ENCODE data around the gene TMC8.
"Not testable (repeated sequence)": the region's sequence is repeated elsewhere in the genome, so short reads cannot be mapped to it uniquely, and the experiment has no call there.

Gene TMC8

GRCh38 chr17:78130437-78131101 is at the start of gene TMC8:
TSS of gene TMC8 (plus strand) at chr17:78130771. CDS start at chr17:78131589, 818 bp downstream.
- no peak for DNase-seq

DNA sequence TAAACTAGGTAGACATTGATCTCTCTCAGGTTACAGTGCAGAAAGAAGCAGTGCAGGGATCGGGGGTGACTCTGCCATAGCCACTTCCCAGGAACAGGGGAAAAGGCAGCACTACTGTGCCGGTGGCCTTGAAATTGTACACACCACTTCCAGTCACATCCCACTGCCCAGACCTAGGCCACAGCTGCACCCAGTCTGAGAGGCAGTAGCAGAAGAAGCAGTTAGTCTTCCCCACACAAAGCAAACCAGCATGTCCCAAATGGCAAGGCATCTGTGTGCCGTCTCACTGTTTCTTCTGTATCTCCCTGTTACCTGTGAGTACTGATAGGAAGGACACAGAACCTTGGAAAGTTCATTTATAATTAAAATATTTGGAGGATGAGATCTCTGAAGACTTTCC is 49.0 kb upstream of the TMC8 start:
- DNase-seq: no peak

DNA sequence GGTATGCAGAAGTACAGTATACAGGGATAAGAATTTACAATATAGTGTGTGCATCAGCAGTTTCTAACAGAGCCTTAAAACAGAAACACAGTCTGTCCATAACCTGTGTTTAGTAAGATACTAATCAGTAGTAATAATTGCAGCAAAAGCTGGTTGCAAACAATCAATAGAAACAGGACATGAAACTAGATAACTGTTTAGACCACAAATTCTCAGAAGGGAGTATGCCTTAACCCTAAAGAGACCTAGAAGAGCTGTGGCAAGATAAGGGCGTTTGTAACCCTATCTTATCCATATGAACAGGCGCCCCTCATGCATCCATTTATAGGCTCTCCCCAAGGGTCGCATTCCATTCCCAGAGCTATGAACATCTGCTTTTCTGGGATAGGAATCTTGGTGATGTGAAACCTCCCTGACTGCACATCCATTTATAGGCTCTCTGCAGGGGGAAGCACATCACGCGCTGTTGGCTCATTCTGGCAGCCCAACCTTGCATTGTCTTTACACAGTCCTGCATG is 48.2 kb upstream of the TMC8 start:
- DNase-seq: not testable (repeated sequence)

DNA sequence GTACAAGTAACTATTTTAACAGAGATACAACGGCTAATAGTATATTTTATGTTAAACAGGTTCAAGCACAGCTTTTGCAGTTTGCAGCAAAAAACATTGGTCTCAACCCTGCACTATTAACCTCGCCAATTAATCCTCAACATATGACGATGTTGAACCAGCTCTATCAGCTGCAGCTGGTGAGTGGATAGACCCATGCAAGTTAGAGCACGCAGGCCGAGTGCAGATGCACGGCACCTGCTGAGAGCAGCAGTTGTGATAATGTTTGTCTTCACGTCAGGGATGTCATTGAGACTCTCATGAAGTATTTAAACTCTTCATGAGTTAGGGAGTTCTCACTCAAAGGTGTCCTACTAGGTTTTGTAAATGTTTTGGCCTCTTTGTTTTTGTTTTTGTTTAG is 47.6 kb upstream of the TMC8 start:
- peak; percentile 42 for DNase-seq

- no peak for DNase-seq
Observed at GRCh38 chr17:78086740-78087139, 43.8 kb upstream of the TMC8 start.

DNA sequence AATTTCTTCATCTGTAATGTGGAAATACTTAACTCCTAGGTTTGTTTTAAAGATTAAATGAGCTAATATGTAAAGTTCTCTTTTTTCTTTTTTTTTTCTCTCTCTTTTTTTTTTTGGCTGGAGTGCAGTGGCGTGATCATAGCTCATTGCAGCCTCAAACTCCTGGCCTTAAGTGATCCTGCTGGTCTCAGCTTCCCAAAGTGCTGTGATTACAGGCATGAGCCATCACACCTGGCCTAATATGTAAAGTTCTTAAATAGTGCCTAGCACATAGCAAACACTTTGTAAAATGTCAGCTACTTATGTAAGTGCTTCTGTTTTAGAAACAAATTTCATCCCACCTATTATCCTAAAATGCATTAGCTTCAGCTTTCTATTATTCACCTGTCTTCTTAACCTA is 42.0 kb upstream of the TMC8 start:
- no peak for DNase-seq

DNA sequence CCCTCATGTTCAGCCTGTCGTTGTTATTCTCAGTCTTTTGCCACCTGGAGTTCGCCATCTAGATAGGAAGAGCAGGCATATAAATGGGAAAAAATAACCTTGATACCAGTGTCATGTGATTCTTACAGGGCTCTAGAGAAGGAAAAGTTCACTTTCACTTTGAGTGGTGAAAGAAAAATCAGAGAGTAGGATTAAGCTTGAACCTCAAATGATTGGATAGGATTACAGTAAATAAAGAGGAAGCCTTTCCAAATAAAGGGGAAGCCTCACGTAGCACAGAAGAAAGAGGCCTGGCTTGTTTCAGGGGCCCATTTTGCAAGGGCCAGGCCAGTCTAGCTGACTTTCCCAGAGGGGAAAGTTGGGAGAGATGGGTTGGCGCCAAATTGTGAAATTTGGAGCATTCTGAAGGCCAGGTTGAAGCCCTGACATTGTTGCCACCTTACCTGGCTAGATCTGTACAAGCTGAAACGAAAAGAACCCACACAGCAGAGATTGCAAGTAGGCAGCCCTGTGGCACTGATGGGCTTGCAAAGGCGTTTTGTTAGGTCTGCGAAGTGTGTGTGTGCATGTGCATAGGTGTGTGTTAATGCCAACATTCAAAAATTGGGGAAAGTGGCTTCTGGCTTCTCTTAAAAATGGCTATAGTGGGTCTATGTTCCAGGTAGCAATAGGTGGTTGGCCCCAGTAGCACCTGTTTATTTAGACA is 40.8 kb upstream of the TMC8 start:
- no peak for DNase-seq

DNA sequence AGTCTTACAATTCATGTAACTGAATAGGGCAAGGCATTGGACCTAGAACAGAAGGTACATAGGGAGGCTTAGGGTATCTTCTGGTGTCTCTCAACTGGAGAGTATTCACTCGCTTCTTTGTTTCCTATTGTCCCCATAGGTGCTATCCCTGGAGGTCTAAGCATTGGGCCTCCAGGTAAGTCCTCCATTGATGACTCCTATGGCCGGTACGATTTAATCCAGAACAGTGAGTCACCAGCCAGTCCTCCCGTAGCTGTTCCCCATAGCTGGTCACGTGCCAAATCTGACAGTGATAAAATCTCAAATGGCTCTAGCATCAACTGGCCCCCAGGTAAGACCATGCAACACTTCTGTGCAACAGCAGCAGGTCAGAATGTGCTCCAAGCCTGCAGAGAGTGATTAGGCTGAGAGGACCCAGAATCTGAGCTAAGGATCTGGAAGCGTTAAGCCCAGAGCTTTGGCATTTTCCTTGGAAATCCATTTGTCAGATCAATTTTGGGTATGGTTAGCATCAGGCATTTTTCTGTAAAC is 37.7 kb upstream of the TMC8 start:
- DNase-seq: no peak

DNA sequence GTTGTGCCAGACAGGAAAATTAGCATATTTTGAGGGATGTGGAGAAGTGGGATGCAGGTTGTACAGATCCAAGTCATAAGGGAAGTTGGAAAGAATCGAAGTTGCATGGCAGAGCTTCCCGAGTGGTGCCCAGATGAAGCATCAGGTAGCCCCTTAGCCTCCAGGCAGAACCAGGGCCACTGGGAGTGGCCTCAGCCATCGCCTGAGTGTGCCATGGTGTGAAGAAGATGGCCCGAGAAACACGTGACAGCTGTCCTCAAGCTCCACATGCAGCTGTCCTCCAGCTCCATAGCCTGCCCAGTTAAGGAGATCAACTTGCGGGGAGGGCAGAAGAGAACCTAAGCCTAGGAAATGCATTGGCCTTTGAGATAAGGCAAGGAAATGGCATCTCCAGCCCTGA is 35.5 kb upstream of the TMC8 start:
- DNase-seq: no peak

DNA sequence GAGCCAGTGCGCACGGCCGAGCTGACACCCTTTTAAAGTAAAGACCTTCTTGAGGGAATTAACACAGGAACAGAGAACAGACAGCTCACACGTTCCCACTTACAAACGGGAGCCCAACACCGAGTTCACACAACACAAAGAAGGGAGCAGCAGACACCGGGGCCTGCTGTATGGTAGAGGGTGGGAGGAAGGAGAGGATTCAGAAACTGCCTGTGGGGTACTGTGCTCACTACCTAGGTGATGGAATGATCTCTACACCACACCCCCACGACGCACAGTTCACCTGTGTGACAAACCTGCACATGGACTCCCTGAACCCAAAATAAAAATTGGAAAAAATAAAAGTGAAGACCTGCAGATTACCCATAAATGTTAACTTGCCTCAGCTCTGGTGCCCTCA is 34.5 kb upstream of the TMC8 start:
- DNase-seq: no peak

DNA sequence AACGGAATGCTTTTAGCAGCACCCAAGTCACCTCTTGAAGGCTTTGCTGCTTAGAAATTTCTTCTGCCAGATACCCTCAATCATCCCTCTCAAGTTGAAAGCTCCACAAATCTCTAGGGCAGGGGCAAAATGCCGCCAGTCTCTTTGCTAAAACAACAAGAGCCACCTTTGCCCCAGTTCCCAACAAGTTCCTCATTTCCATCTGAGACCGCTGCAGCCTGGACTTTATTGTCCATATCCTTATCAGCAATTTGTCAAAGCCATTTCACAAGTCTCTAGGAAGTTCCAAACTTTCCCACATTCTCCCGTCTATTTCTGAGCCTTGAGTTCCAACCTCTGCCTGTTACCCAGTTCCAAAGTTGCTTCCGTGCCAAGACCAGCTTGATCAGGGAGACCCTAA is 29.5 kb upstream of the TMC8 start:
- DNase-seq: no peak

GRCh38 chr17:78101542-78101941 is 29.0 kb upstream of the TMC8 start:
- DNase-seq: no peak

DNA sequence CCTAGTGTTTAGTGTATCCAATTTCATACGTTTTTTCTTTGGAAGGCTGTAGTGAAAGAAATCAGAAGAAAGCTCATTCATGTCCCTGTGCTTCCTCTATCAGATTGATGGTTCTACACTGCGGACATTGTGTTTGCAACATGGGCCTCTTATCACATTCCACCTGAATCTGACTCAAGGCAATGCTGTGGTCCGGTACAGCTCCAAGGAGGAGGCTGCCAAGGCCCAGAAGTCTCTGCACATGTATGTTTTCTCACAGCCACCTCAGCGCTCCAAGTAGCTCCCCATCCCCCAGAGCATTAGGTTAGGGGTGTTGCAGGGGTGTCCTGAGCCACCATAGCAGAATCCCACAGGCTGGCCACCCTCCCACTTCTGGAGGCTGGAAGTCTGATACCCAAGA is 27.3 kb upstream of the TMC8 start:
- no peak for DNase-seq

- peak; percentile 14 for DNase-seq
Observed at GRCh38 chr17:78104540-78104941, 26.0 kb upstream of the TMC8 start.

DNA sequence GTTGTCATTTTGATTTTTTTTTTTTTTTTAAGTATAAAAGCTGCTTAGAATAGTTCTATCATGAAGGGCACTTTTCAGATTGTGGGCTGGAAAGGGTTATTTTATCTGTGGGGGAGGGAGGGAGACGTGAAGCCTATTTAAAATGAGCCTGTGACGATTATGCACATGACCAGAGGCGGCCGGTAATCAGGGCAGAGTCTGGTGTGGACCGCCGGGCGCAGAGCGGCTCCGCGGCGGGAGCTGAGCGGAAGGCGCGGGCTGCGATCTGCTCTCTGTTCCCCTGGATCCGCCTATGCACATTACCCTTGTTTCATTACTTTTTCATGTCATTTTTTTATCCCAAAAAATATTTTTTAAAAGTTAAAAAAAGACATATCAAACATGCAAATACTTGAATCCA is 25.5 kb upstream of the TMC8 start:
- DNase-seq: peak; percentile 8

DNA sequence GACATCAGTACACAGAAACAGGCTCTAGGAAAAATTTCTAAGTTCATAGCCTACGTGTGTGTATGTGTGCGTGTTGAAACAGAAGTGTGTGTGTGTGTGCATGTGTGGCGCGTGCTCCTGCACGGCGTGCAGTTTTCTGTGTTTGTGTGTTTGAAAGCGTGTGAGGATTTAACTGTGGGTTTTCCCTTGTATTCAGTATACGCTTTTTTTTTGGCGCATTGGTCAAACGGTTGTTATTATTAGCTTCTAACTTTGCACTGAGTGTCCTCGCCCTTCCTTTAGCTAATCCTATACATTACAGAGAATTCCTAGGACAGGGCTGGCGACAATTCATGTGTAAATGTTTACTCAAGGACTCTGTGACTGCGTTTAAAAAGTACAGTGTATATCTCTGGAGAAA is 25.0 kb upstream of the TMC8 start:
- peak; percentile 16 for DNase-seq

- DNase-seq: peak; percentile 9
Observed at GRCh38 chr17:78106211-78106610, 24.4 kb upstream of the TMC8 start.

GRCh38 chr17:78107457-78107856 is 23.1 kb upstream of the TMC8 start:
- peak; percentile 12 for DNase-seq

DNA sequence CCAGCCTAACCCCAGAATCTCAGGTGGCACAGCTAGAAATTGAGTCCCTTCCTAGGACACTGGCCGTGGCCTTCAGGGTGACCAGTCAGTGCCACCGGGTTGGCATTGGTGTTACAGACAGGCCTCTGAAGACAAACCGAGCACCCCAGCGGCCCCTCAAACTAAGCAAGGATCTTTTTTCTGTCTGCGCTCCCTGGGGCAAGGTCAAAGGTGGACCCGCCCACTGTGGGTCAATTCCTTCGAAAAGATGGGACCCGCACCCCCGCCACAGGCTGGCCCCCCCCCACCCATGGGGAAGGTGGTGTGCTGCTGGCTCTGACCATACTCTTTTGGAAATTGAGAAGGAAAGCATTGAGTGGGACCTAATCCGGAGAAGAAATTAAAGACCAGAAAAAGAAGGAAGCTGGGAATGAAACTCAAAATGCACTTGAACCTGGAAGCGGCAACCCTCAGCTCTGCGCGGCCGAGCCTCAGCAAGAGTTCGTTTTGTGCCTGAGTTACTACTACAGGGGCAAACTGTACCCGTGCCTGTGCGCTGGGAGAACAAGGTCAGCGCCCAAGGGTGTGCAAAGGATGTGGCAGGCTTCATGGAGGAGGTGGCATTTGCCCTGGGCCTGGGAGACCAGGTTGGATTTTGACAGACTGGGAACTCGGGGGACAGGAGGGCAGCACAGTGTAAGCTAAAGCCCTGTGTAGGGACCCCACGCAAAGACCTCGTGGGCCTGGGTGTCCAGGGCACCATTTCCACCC is 22.4 kb upstream of the TMC8 start:
- DNase-seq: peak; percentile 12

GRCh38 chr17:78108726-78109488 is 21.7 kb upstream of the TMC8 start:
- DNase-seq: peak; percentile 13

GRCh38 chr17:78109489-78109761 is 21.1 kb upstream of the TMC8 start:
- DNase-seq: no peak

DNA sequence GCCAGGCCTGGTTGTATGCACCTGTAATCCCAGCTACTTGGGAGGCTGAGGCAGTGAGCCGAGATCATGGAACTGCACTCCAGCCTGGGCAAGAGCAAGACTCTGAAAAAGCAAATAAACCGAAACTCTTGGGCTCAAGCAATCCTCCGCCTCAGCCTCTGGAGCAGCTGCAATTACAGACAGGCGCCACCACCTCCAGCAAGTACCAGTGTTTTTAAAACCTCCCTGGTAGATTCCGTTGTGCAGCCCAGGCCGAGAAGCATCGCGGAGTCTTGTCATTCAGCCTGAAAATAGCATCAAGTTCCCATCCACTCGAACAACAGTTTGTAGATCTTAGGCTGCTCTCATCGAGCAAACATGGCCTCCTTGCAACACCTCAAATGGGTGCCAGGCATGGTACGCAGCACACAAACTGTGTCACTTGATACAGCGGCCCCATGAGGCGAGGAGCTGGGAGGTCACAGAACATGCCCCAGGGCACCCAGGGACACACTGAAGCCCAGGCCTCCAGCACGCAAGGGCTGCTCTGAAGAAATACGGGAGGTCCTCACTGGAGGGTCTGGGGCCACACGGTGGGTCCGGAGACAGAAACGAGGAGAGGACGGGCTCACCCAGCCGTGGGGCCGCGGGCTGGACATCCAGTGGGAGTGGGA is 20.1 kb upstream of the TMC8 start:
- peak; percentile 15 for DNase-seq
